ENCODE measurements around the gene BCR. TPM values are rescaled to one million over a fixed set of nuclear protein-coding genes. Genes with fewer than 3 reads are reported as not detected.
"Not testable (repeated sequence)": the region's sequence is repeated elsewhere in the genome, so short reads cannot be mapped to it uniquely, and the experiment has no call there.

Gene BCR
- total RNA-seq, 4 donors from 2014 or later, result 36.9 to 514 (median 91.0) TPM

- Histone ChIP-seq H3K27me3 (no peaks in the 10 kb centered on the region), H3K4me1 (no peaks in the 10 kb centered on the region), H3K27ac (no peak overlapping the region), H3K36me3 (peaks cover 0 to 7% (median 0%) of the 10 kb centered on the region in 4 donors), H3K9me3 (no peaks in the 10 kb centered on the region), H3K4me3 (no peak overlapping the region)
- in situ Hi-C loops (cut with MboI; ENCODE audit: low pct_ligation_motif_present in 1 of 4, low pct_unique_long_range_greater_than_20kb in 1 of 4, low sequenced_read_pairs in 3 of 4), result loop anchor here in 1 of 4 donors (25.0 kb wide), 1 partner anchor 223 kb away; no protein-coding TSS in a partner anchor
- WGBS, 2 donors (ENCODE audit: low coverage in 1 of 2), result 87% methylated on average over 14 of the region's 14 CpGs; no CpG with 5 or more reads in 1 of the 2 donors
- intact Hi-C loops (cut with DNase I; ENCODE audit: low total_unique reads), result loop anchor here (5.0 kb wide), 1 partner anchor 73 kb away; no protein-coding TSS in a partner anchor
- no peak for DNase-seq
- TF ChIP-seq POLR2AphosphoS5 (IDR thresholded peaks at IDR 0.05), result no peak
- no peak for TF ChIP-seq EP300 (IDR thresholded peaks at IDR 0.05; ENCODE audit: low read depth)
Measured at GRCh38 chr22:23313791-23314567, 133.7 kb downstream of the BCR start.

DNA sequence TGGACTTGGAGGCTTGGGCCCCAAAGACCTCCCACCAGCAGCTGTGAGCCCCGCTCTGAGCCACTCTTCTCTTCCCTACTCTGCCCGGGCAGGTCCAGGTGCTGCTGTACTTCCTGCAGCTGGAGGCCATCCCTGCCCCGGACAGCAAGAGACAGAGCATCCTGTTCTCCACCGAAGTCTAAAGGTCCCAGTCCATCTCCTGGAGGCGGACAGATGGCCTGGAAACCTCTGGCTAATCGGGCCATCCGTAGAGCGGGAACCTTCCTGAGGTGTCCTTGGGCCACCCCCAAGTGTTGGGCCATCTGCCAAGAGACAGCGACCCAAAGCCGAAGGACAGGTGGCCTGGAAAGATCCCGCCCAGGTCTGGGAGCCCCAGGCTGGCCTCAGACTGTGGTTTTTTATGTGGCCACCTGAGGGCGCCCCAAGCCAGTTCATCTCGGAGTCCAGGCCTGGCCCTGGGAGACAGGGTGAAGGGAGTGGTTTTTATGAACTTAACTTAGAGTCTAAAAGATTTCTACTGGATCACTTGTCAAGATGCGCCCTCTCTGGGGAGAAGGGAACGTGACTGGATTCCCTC, 135.1 kb downstream of the BCR start:
- peak; percentile 78 for DNase-seq
- no peaks in the 10 kb centered on the region for H3K27me3 ChIP-seq
- no peak overlapping the region for H3K4me3 ChIP-seq
- intact Hi-C loops (cut with DNase I; ENCODE audit: low total_unique reads), result no loop called here
- WGBS, 2 donors (ENCODE audit: low coverage in 1 of 2), result 29% methylated on average over 15 of the region's 15 CpGs; no CpG with 5 or more reads in 1 of the 2 donors
- H3K36me3 ChIP-seq, result peaks cover 0 to 7% (median 0%) of the 10 kb centered on the region in 4 donors
- no peaks in the 10 kb centered on the region for H3K9me3 ChIP-seq
- in situ Hi-C loops (cut with MboI; ENCODE audit: low pct_ligation_motif_present in 1 of 4, low pct_unique_long_range_greater_than_20kb in 1 of 4, low sequenced_read_pairs in 3 of 4), result loop anchor here in 1 of 4 donors (25.0 kb wide), 1 partner anchor 222 kb away; no protein-coding TSS in a partner anchor
- no peak overlapping the region for H3K27ac ChIP-seq
- H3K4me1 ChIP-seq, result no peaks in the 10 kb centered on the region
- TF ChIP-seq POLR2AphosphoS5 (IDR thresholded peaks at IDR 0.05) (no peak), CTCF (IDR thresholded peaks at IDR 0.05) (peak; percentile 56 to 78 (median 75))

- H3K4me3 ChIP-seq; H3K27ac ChIP-seq; H3K9me3 ChIP-seq; H3K4me1 ChIP-seq; intact Hi-C loops (cut with DNase I; ENCODE audit: low total_unique reads); H3K27me3 ChIP-seq; DNase-seq; H3K36me3 ChIP-seq: not testable (repeated sequence)
- 100% methylated on average over 7 of the region's 11 CpGs; no CpG with 5 or more reads in 1 of the 2 donors for WGBS, 2 donors (ENCODE audit: low coverage in 1 of 2)
- in situ Hi-C loops (cut with MboI; ENCODE audit: low pct_ligation_motif_present in 1 of 4, low pct_unique_long_range_greater_than_20kb in 1 of 4, low sequenced_read_pairs in 3 of 4), result loop anchor here in 1 of 4 donors (25.0 kb wide), 1 partner anchor 221 kb away; no protein-coding TSS in a partner anchor
Measured at GRCh38 chr22:23316596-23316995, 136.3 kb downstream of the BCR start.

DNA sequence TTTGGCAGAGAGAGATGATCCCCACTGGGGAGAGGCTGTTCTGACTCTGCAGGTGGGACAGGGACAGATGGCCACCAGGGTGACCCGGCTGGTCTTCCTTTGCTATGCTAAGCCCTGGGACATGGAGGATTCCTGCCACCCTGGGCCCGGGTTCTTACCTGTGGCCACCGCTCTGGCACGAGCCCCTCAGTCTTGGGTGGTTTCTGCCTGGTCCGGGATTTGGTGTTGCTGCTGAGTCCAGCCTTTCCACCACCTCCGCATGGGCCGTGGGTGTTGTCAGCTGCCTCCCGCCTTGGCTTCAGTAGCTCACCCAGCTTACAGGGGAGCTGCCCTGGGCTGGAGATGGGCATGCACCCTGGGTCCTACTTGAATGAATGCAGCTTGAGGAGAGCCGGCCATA, 138.0 kb downstream of the BCR start:
- WGBS, 2 donors (ENCODE audit: low coverage in 1 of 2), result 80% methylated on average over 8 of the region's 9 CpGs; no CpG with 5 or more reads in 1 of the 2 donors
- H3K4me3 ChIP-seq; H3K4me1 ChIP-seq; DNase-seq; H3K27ac ChIP-seq; H3K27me3 ChIP-seq; H3K36me3 ChIP-seq; H3K9me3 ChIP-seq; intact Hi-C loops (cut with DNase I; ENCODE audit: low total_unique reads): not testable (repeated sequence)
- in situ Hi-C loops (cut with MboI; ENCODE audit: low pct_ligation_motif_present in 1 of 4, low pct_unique_long_range_greater_than_20kb in 1 of 4, low sequenced_read_pairs in 3 of 4), result loop anchor here in 1 of 4 donors (25.0 kb wide), 1 partner anchor 219 kb away; no protein-coding TSS in a partner anchor

DNA sequence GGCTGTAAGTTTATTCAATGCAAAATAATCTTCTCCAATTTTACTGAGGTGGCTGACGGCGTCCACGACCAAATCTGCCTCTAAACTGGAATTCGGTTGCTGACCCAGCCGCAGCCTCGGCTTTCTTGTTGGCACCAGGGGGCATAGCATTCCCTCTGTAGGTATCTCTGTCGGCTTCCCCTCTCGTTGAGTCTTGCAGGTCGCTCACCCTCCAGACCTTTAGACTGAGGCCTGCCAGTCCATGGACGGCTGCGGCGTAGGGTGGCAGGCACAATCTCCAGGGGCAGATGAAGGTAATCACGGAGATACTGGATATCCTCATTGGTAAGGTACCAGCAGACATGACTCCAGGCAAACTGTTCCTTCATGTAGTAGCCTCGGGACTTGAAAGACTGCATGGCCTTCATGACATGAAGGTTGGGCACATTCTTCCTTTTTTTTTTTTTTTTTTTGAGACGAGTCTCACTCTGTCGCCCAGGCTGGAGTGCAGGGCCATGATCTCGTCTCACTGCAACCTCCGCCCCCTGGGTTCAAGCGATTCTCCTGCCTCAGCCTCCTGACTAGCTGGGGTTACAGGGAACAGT, 142.3 kb downstream of the BCR start:
- H3K27ac ChIP-seq; H3K4me1 ChIP-seq; DNase-seq; H3K36me3 ChIP-seq; H3K27me3 ChIP-seq; intact Hi-C loops (cut with DNase I; ENCODE audit: low total_unique reads); H3K9me3 ChIP-seq; H3K4me3 ChIP-seq: not testable (repeated sequence)
- WGBS, 2 donors (ENCODE audit: low coverage in 1 of 2), result 68 to 91% methylated on average over 10 to 19 of the region's 19 CpGs
- in situ Hi-C loops (cut with MboI; ENCODE audit: low pct_ligation_motif_present in 1 of 4, low pct_unique_long_range_greater_than_20kb in 1 of 4, low sequenced_read_pairs in 3 of 4), result loop anchor here in 1 of 4 donors (25.0 kb wide), 1 partner anchor 215 kb away; no protein-coding TSS in a partner anchor

- H3K9me3 ChIP-seq; intact Hi-C loops (cut with DNase I; ENCODE audit: low total_unique reads); H3K4me3 ChIP-seq; H3K27ac ChIP-seq; DNase-seq; H3K27me3 ChIP-seq; H3K36me3 ChIP-seq; H3K4me1 ChIP-seq: not testable (repeated sequence)
- WGBS, 2 donors (ENCODE audit: low coverage in 1 of 2), result 74 to 82% methylated on average over 4 to 6 of the region's 6 CpGs
- in situ Hi-C loops (cut with MboI; ENCODE audit: low pct_ligation_motif_present in 1 of 4, low pct_unique_long_range_greater_than_20kb in 1 of 4, low sequenced_read_pairs in 3 of 4), result loop anchor here in 1 of 4 donors (25.0 kb wide), 1 partner anchor 213 kb away; no protein-coding TSS in a partner anchor
Measured at GRCh38 chr22:23323960-23324688, 143.8 kb downstream of the BCR start.

All from transverse colon (tissue), 4 donors.